Left kidney (tissue), 8 donors: ENCODE data around the gene USP32. TPM values are rescaled to one million over a fixed set of nuclear protein-coding genes. Genes with fewer than 3 reads are reported as not detected.
"Not testable (repeated sequence)": the region's sequence is repeated elsewhere in the genome, so short reads cannot be mapped to it uniquely, and the experiment has no call there.

Experiments used
- DNase-seq: peaks from one replicate; pipeline ENCODE4 v3.0.0-alpha.2; 2013
- long read RNA-seq, 8 donors: transcript quantifications; one replicate each; lab custom pipeline, GENCODE V29; 2026
- polyA plus RNA-seq: library from polyadenylated mRNA; unstranded; fragments of 120-200 nt; gene quantifications from one replicate; pipeline ENCODE4 v1.2.1, GENCODE V29; 2013; ENCODE audit not compliant: insufficient read length

USP32 gene, protein sequence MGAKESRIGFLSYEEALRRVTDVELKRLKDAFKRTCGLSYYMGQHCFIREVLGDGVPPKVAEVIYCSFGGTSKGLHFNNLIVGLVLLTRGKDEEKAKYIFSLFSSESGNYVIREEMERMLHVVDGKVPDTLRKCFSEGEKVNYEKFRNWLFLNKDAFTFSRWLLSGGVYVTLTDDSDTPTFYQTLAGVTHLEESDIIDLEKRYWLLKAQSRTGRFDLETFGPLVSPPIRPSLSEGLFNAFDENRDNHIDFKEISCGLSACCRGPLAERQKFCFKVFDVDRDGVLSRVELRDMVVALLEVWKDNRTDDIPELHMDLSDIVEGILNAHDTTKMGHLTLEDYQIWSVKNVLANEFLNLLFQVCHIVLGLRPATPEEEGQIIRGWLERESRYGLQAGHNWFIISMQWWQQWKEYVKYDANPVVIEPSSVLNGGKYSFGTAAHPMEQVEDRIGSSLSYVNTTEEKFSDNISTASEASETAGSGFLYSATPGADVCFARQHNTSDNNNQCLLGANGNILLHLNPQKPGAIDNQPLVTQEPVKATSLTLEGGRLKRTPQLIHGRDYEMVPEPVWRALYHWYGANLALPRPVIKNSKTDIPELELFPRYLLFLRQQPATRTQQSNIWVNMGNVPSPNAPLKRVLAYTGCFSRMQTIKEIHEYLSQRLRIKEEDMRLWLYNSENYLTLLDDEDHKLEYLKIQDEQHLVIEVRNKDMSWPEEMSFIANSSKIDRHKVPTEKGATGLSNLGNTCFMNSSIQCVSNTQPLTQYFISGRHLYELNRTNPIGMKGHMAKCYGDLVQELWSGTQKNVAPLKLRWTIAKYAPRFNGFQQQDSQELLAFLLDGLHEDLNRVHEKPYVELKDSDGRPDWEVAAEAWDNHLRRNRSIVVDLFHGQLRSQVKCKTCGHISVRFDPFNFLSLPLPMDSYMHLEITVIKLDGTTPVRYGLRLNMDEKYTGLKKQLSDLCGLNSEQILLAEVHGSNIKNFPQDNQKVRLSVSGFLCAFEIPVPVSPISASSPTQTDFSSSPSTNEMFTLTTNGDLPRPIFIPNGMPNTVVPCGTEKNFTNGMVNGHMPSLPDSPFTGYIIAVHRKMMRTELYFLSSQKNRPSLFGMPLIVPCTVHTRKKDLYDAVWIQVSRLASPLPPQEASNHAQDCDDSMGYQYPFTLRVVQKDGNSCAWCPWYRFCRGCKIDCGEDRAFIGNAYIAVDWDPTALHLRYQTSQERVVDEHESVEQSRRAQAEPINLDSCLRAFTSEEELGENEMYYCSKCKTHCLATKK (N-terminal part only)
- 49.9 TPM for polyA plus RNA-seq
- long read RNA-seq, donor 1, partial matches to known transcripts: 0 of 2 reads
- long read RNA-seq, donor 1, other reads (novel, unspliced or antisense): 0 of 2 reads
- long read RNA-seq, donor 2: 0 reads
- long read RNA-seq, donor 3: 0 reads
- long read RNA-seq, donor 4: 0 reads
- long read RNA-seq, donor 5, full-length matches to known transcripts: 2 of 7 reads
- long read RNA-seq, donor 5, partial matches to known transcripts: 5 of 7 reads
- long read RNA-seq, donor 5, other reads (novel, unspliced or antisense): 0 of 7 reads
- long read RNA-seq, donor 6: 0 reads
- long read RNA-seq, donor 7: 0 reads
- long read RNA-seq, donor 8: 0 reads

GRCh38 chr17:60392042-60392844, at the start of gene USP32:
Gene USP32, minus strand, starts transcription at chr17:60392133. Its CDS starts 194 bp downstream, at chr17:60391939.
- DNase-seq: peak; percentile 95

- DNase-seq: no peak
Observed at GRCh38 chr17:60439501-60439900, 47.6 kb upstream of the USP32 start.

GRCh38 chr17:60436676-60437075, 44.7 kb upstream of the USP32 start:
- DNase-seq: no peak

DNA sequence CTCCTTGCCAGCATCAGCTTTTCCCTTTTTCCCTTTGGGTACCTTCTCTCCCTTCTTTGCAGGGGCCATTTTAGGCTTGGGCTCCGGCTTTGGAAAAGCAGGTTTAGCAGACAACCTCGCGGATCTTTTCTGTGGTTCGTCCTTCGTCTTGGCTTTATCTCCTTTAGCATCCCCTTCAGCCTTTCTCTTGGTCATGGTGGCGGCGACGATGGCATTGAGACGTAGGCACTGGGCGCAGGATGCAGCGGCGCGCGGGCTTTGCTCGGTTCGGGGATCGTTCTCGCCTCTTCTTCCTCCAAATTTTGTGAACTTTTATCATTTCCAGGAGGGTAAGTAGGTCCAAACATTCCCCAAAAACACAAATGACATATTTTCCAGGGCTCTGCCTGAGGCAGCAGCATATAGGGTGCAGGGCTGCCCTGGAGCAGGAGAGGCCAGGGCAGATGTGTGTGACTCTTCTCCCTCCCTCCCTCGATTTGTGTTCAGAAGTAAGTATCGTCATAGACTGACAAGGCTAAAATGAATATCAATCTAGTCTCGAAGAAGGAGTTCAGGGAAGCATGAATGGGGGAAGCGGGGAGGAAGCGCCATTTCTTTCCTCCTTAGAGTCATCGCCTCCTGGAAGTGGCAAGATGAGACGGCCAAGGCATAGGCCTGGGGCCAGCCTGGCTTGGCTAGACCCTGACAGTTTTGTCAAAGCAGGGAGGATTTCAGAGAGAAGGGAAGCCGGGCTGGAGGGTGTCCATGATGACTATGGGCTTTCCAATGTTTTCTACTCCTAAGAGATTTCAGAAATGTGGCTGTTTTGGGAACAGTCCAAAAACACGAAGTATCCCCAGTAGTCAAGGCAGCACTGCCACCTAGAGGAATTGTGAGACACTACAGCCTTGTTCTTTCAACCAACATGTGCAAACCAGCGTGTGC, 43.6 kb upstream of the USP32 start:
- DNase-seq: peak; percentile 88

GRCh38 chr17:60433021-60433997, 41.4 kb upstream of the USP32 start:
- DNase-seq: not testable (repeated sequence)

DNA sequence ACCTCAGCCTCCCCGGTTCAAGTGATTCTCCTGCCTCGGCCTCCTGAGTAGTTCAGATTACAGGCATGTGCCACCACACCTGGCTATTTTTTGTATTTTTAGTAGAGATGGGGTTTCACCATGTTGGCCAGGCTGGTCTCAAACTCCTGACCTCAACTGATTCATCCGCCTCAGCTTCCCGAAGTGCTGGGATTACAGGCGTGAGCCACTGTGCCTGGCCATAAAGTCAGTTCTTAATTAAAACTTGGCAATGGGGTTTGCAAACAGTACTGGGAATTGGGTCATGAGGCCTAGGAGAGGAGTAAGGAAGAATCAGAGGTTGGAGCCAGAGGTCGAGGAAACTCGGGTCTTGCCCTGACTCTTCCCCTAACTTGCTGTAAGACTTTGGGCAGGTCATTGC, 38.6 kb upstream of the USP32 start:
- DNase-seq: not testable (repeated sequence)

GRCh38 chr17:60428491-60428890, 36.6 kb upstream of the USP32 start:
- DNase-seq: not testable (repeated sequence)

DNA sequence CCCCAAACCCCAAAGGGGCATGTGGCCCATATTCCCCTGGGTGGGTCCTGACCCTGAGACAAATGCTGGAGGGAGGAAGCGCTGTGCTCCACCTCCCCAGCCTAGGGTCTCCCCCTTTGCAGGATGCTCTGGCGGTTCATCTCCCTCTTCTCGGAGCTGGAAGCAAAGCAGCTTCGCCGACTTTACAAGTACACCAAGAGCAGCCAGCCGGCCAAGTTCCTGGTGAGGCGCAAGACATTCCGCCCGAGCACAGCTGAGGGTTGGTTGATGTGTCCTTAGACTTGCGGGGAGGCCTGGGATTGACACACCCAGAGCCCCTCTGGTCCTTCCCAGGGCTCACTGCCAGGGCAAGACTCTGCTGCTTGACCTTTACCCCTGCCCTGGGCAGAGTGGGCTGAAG, 34.7 kb upstream of the USP32 start:
- no peak for DNase-seq

DNA sequence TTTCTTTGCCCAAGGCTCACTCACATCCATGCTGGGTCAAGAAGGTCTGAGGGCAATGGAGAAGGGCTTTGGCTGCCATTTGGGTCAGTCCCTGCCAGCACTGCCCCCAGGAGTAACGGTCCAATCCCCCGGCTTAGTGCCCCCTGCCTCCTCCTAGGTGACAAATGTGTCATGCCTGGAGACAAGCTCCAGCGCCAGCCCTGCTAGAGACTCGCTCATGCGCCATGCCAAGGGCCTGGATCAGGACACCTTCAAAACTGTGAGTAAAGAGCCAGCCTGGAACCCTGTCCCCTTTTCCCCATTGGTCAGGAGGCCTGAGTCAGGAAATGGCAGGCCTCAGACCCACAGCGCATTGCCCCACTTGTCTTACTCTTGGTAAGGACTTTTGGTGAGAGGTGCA, 33.7 kb upstream of the USP32 start:
- DNase-seq: no peak

DNA sequence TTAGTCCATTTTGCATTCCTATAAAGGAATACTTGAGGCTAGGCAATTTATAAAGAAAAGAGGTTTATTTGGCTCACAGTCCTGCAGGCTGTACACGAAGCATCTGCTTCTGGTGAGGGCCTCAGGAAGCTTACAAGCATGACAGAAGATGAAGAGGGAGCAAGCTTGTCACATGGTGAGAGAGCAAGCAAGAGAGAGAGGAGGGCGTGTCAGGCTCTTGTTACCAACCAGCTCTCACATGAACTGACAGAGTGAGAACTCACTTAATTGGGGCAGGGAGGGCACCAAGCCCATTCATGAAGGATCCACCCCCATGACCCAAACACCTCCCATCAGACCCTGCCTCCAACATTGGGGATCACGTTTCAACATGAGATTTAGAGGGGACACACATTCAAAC, 31.9 kb upstream of the USP32 start:
- no peak for DNase-seq

DNA sequence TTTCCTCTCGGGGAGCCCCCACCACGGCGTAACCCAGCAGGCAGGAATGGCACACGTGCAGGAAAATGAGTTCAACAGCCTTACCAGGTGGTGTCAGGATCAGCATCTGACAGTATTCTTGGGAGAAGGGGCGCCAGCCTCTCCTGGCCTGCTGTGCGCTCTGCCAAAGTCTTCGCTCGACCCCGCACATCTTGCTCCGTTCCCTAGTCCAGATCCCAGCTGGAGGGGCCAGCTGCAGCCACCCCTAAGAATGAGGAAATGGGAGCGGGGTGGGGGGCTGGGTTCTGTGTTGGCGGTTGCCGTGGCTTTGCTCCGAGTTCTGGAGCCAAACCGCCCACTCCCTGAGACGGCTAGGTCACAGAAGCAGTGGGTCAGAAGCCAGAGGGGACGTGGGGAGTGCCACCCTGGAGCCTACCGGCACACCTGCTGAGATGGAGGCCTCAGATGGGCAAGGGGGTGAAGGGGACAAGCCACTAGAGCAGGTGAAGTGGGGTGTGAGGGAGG, 30.3 kb upstream of the USP32 start, which contains the start of gene CHCT1:
CHCT1 (plus strand) TSS at position 328 of the 504 bp plus-strand sequence; CDS start at position 432, 104 bp downstream.
- no peak for DNase-seq

DNA sequence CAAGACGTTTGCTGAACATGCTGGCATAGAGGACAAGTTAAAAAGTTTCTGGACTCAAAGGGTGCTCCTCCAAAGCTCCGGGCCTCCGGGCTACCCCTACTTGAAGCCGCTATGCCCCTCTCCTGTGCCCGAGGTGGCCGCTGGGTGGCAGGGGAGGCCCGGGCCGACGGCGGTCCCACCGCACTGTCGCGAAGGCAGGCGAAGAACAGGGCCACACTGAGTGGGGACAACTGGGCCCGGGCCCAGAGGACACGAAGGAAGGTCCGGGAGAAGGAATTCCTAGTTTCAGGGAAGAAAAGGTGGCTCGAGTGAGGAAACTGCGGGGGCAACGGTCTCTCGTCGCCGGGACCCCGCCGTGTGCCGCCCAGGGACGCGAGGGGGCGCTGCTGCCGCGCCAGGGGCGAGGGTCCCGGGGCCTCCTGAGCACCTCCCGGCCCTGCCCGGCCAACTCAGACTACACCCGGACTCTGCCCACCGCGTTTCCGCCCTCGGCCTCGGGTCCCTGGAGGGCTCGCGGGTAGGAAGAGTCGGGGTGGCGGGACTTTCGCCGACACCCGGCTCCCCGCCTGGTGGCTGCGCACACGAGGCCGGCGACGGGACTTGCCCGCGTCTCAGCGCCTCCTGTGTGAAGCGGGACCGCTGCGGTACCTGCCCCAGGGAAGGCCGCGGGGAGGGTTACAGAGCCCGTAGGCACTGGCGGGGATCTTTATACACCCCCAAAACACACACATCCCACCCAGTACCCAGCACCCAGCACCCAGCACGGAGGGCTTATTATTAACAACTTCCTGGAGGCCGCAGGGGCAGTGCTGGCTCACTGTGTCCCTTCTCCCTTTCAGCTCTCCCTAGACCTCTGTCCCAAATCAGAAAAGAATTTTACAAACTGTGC, 29.6 kb upstream of the USP32 start:
- peak; percentile 60 for DNase-seq

GRCh38 chr17:60419875-60420274, 27.9 kb upstream of the USP32 start:
- DNase-seq: not testable (repeated sequence)

- DNase-seq: not testable (repeated sequence)
Observed at GRCh38 chr17:60419003-60419402, 27.1 kb upstream of the USP32 start.

- DNase-seq: no peak
Observed at GRCh38 chr17:60416368-60416925, 24.5 kb upstream of the USP32 start.

DNA sequence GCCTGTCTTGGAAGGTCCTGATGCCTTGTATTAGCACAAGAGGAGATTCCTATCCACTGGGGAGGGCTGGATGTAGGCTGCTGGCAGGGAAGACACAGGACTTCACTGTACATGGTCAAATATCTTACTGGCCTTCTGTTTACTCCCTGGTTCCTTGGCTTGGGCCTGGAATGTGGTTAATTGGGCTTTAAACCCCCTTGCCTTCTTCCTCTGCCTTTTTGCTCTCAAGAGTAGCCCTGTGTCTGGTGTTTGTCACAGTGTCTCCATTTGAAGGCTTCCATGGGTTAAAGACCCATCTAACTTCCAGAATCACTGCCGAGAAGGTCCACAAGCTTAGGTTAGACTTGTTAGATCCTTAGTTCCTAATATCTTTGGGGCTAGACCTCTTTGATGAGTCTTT, 23.2 kb upstream of the USP32 start:
- DNase-seq: no peak
